NCI-H345 treated with DMSO at 0.1 percent for 48 hours (cell line): Measurements from ENCODE around the gene RPS5.
"Not testable (repeated sequence)": the region's sequence is repeated elsewhere in the genome, so short reads cannot be mapped to it uniquely, and the experiment has no call there.

Source experiments
- DNase-seq: peaks from one replicate; lab custom pipeline; 2025; ENCODE audit not compliant: unreplicated experiment; lab: John Stamatoyannopoulos, UW

The RPS5 gene

DNA sequence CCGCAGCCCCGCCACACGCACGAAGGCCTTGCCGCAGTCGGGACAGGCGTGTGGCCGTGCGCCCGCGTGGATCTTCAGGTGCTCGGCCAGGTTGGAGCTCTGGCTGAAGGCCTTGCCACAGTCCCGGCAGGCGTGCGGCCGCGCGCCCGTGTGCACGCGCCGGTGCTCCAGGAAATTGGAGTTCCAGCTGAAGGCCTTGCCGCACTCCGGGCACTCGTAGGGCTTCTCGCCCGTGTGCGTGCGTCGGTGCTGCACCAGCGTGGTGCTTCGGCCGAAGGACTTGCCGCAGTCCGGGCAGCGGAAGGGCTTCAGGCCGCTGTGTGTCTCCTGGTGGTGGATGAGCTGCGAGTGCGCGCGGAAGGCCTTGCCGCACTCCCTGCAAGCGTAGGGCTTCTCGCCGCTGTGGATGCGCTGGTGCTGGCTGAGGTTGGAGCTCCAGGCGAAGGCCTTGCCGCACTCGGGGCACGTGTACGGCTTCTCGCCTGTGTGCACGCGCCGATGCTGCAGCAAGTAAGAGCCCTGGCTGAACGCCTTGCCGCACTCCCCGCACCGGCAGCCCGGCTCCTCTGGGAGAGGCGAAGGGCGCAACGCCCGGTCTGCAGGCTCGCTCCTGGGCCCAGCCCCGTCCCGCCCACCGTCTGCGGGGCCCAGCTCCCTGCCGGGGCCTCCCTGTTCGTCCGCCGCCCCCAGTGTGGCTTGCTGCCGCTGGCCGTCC lies 30.1 kb upstream of the RPS5 start:
- no peak for DNase-seq

DNA sequence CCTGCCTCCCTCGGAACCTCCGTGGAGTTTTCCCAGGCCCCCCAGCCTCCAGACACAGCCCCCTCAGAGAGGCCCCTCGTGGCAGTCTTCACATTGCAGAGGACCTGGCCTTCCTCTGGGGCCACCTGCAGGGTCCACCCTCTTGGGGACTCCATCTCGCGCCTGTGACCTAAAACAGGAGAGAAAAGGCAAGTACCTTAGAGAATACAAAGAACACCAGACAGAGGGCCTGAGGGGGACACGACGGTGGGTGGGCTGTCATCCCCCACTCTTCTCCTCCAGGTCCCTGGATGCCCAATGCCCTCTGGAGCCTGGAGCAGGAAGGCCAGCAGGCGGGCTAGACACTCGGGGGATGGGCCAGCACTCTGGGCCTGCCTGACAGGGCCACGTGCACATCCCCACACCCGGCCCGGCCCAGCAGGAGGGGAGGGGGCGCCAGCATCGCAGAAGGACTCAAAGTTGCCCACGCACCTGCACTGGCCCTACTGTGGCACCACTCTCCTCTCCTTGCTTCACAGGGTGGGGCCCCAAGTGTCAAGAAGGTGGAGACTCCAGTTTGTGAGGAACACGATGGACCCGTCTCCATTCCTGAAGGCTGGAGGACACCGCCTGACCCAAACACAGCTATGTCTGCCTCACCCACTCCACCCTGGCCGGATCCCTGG lies 29.5 kb upstream of the RPS5 start:
- no peak for DNase-seq

DNA sequence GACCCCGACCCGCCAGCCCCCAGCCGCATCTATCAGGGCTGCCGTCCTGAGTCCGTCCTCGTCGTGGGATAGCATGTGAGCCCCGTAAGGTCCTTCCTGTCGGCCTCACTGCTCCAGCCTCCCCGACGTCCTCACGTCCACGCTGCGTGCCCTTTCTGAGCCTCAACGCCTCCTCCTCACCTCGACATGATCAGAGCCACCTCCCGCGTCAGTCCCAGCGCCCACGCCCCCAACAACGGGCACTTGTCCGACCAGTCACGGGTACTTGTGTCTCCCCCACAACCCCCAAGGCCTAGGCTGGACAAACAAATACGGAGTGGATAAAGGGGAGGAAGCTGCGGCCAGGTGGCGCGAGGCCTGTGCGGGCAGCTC lies 25.2 kb upstream of the RPS5 start:
- DNase-seq = no peak

GRCh38 chr19:58362272-58362994 lies 24.6 kb upstream of the RPS5 start, which contains the start of gene ZNF497:
Gene ZNF497 (minus strand): TSS chr19:58362751. CDS start chr19:58357635, 5,116 bp downstream.
- peak; percentile 88 for DNase-seq

- no peak for DNase-seq
These were observed 22.9 kb upstream of the RPS5 start for GRCh38 chr19:58364146-58364545.

GRCh38 chr19:58366585-58367430 lies 20.3 kb upstream of the RPS5 start:
- no peak for DNase-seq

DNA sequence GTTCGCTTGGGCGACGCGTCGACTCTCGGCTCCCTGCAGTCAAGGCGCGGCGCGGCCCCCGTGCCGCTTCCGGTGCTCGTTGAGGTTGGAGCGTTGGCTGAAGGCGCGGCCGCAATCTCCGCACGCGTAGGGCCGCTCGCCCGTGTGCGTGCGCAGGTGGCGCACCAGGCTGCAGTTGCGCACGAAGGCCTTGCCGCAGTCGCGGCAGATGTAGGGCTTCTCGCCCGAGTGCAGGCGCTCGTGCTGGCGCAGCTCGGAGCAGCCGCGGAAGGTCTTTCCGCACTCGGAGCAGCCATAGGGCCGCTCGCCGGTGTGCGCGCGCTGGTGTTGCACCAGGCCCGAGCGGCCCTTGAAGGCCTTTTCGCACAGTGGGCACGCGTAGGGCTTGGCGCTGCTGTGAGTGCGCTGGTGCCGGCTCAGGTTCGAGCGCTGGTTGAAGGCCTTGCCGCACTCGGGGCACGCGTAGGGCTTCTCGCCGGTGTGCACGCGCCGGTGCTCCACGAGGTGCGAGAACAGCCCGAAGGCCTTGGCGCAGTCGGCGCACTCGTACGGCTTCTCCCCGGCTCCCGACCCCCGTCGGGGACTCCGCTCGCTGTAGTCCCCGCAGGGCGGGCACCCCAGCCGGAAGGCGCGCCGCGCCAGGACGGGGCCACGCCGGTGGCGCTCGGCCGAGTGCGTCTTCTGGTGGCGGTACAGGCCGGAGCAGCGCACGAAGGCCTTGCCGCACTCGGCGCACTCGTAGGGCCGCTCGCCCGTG lies 19.2 kb upstream of the RPS5 start:
- no peak for DNase-seq

DNA sequence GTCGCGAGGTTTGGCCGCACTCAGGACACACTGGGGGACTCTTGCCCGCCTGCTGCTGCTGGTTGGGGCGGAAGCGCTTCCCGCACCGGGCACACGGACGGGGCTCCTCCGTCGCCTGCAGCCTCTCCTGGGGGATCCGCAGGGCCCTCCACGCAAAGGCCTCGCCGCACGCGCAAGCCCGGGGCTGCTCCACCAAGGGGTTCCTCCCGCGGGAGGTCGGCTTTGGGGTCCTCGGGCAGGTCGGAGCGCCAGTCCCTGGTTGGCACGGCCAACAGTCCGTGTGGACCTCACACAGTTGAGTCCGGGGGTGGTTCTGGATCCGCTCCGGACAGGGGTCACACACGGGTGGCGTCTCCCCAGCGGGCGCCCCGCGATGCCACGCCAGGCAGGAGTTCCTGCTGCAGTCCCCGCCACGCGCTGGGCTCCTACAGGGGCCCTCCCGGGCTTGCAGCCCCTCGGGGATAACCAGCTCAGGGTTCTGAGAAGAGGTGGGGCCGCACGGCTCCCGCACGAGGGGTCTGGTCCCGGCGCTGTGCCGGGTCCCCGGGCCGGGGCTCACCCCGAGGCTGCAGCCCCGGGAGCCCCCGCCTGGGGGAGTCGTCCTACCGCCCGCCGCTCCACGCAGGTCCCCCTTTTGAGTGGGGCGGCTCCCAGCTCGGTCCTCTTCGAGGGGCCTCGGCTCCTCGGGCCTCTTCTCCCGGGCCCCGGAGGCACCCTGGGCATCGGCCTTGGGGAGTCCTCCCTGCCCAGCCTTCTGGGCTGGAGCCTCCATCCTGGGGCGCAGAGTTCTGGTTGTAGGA lies 18.3 kb upstream of the RPS5 start:
- DNase-seq = no peak

DNA sequence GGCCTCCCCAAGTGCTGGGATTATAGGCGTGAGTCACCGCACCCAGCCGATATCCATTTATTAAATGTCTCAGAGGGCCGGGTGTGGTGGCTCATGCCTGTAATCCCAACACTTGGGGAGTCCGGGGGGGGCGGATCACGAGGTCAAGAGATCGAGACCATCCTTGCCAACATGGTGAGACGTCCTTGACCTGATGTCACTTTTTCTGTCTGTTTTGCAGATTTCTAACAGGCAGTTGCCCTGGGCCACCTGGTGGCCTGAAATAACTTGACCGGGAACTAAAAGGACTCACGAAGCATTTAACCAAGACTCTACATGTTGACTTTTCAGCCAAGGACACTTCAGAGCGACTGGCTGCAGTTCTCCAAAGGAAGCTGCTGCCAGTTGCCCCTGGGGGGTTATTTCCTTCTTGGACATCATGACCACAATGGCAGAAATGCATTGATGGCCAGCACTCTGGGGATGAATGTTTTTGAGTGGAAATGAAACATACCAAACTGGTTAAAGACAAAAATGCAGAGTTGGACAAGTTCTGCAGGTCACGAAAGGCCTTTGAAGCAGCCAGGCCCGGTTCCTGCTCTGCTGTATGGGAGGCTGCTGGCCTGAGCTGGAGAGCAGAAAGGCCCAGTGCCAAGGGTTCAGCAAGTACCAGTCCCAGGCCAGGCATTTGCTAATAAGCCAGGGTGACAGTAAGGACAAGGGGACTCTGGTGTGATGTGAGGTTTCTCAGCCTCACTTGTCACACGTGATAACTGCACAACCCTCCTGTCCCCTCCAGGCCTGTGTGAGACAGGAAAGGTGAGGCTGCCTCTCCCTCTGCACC lies 14.5 kb upstream of the RPS5 start:
- no peak for DNase-seq

- no peak for DNase-seq
These were observed 12.9 kb upstream of the RPS5 start for GRCh38 chr19:58374200-58374599.

DNA sequence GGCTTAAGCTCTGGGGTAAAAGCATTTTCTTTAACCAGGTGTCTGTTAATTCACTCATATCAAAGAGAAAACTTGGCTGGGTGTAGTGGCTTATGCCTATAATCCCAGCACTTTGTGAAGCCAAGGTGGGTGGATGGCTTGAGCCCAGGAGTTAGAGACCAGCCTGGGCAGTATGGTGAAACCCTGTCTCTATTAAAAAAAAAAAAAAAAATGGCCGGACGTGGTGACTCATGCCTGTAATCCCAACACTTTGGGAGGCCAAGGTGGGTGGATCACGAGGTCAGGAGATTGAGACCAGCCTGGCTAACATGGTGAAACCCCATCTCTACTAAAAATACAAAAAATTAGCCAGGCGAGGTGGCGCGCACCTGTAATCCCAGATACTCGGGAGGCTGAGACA lies 10.3 kb upstream of the RPS5 start:
- DNase-seq = not testable (repeated sequence)

- no peak for DNase-seq
These were observed 7.8 kb upstream of the RPS5 start for GRCh38 chr19:58379246-58379645.

- no peak for DNase-seq
These were observed 6.9 kb upstream of the RPS5 start for GRCh38 chr19:58380037-58380661.

GRCh38 chr19:58380662-58381459 lies 6.2 kb upstream of the RPS5 start, which contains the start of gene ZNF837:
Gene ZNF837 (minus strand): TSS chr19:58381030. CDS start chr19:58369332, 11,698 bp downstream.
- peak; percentile 92 for DNase-seq

GRCh38 chr19:58381460-58382212 lies 5.4 kb upstream of the RPS5 start:
- DNase-seq = no peak

DNA sequence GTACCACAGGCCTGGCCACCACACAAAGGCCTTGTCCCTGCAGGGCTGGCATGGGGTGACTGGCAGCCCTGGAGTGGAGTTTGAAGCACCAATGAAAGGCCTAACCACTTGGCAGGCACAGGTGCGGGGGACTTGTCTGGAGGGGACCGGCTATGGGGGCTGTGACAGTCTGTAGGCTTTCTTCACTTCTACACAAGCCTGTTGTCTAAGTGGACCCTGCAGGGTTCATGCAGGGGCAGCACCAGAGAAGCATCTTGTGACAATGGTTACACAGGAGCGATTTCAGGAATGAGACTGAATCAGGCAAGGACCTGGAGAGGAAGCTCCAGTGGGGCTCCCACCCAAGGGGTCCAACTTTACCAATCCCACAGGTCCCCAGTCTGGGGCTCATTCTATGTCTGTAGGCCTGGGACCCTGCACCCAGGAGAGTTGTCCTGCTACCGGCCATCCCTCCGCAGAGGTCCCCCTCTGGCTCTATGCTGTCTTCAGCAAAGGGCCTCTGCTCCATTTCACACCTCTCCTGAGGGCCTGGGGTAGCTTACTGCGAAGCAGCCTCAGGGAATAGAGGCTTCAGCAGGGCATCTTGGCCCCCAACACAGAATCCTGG lies 4.0 kb upstream of the RPS5 start:
- DNase-seq = no peak
